Epithelial cell of proximal tubule (primary cell): Measurements from ENCODE around the gene ZIC5. TPM values are rescaled to one million over a fixed set of nuclear protein-coding genes. Genes with fewer than 3 reads are reported as not detected.

Source experiments
- DNase-seq: peaks from one replicate; pipeline ENCODE4 v3.0.0-alpha.2; 2011; ENCODE audit warnings: low read depth
- H3K4me3 ChIP-seq: 2 replicates; pipeline ENCODE4 v1.5.1; 2011; ENCODE audit warnings: low read depth, mild to moderate bottlenecking, low read length
- CTCF ChIP-seq: conservative IDR thresholded peaks from 2 replicates; pipeline ENCODE4 v1.5.1; 2012; ENCODE audit warnings: low read depth, mild to moderate bottlenecking, low read length
- total RNA-seq: library from RNA; depleted of rRNA; stranded (reverse); fragments of >200 nt; gene quantifications from 2 replicates; pipeline ENCODE4 v1.2.3, GENCODE V29; 2015

ZIC5 gene
- total RNA-seq, 1 donor from 2014 or later, result not detected

- no peak for TF ChIP-seq CTCF
- no peak for DNase-seq
- no peak overlapping the region for H3K4me3 ChIP-seq
These were observed 6.6 kb upstream of the ZIC5 start for GRCh38 chr13:99977912-99978798.

- no peak for TF ChIP-seq CTCF
- no peak overlapping the region for H3K4me3 ChIP-seq
- DNase-seq, result no peak
These were observed 5.9 kb upstream of the ZIC5 start for GRCh38 chr13:99977334-99977911.

GRCh38 chr13:99976575-99976974 lies 5.0 kb upstream of the ZIC5 start:
- TF ChIP-seq CTCF, result no peak
- no peak overlapping the region for H3K4me3 ChIP-seq
- DNase-seq, result no peak

- no peak for DNase-seq
- TF ChIP-seq CTCF, result no peak
- H3K4me3 ChIP-seq, result no peak overlapping the region
These were observed 4.1 kb upstream of the ZIC5 start for GRCh38 chr13:99975626-99976025.

GRCh38 chr13:99974939-99975561 lies 3.5 kb upstream of the ZIC5 start:
- TF ChIP-seq CTCF, result no peak
- DNase-seq, result no peak
- H3K4me3 ChIP-seq, result no peak overlapping the region

GRCh38 chr13:99974296-99974938 lies 2.9 kb upstream of the ZIC5 start:
- TF ChIP-seq CTCF, result no peak
- no peak overlapping the region for H3K4me3 ChIP-seq
- DNase-seq, result no peak
